ENCODE results near the gene SLC7A10.
"Not testable (repeated sequence)": the region's sequence is repeated elsewhere in the genome, so short reads cannot be mapped to it uniquely, and the experiment has no call there.

The SLC7A10 gene

DNA sequence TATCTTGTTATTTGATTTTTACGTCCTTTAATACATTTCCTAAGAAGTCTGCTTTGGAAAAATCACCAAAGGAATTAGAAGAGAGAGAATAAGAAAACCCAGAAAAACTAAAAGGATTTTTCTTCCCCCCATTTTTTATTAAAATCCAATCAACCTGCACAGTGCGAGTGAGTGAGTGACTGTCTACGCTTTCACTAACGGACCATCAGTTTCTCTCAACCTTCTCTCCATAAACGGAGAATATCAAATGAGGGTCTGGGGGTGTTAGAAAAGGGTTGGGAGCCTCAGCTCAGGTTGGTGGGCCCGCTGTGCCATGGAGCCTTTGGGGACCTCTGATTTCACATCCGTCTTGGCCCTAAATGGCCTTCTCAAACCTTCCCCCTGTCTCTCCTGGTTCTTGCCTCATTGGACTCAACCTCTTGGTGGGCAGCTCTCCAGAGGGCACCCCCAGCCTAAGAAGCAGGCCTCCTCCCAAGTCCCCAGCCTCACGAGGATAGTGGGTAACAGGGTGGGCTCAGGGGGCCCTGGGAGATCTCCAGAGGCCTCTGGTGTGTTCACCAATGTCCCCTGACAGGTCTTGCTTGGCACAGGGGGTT, 32.3 kb downstream of the SLC7A10 start:
- Histone ChIP-seq H4K8ac (ENCODE audit: low read depth, low read length) (no peak overlapping the region), H3K18ac (ENCODE audit: low read length) (no peak overlapping the region), H4K12ac (ENCODE audit: low read depth, low read length) (no peak overlapping the region), H2BK12ac (ENCODE audit: low read length) (no peak overlapping the region), H3K4me1 (ENCODE audit: control insufficient read depth in 1 of 2, insufficient read depth in 2 of 2, low read length in 2 of 2) (peaks cover 0 to 5% of the 10 kb centered on the region in 2 experiments), H3K9ac (ENCODE audit: low read length) (no peak overlapping the region), H3K79me1 (ENCODE audit: low read length) (no peaks in the 10 kb centered on the region), H3K79me2 (ENCODE audit: control insufficient read depth, insufficient read depth, low read length, poor library complexity) (no peaks in the 10 kb centered on the region), H2AFZ (ENCODE audit: insufficient read depth, low read length, poor library complexity) (no peak overlapping the region), H3K4me3 (ENCODE audit: low read depth, low read length) (no peak overlapping the region), H3K14ac (ENCODE audit: low read length) (no peak overlapping the region), H3K4ac (ENCODE audit: low read depth, low read length) (no peak overlapping the region), H3K27ac (ENCODE audit: low read depth, low read length) (no peak overlapping the region), H3K27me3 (ENCODE audit: insufficient read depth, low read length) (peaks cover 20% of the 10 kb centered on the region), H4K91ac (ENCODE audit: low read depth, low read length) (no peak overlapping the region), H2BK120ac (ENCODE audit: insufficient read depth, low read length, poor library complexity) (no peak overlapping the region), H2BK5ac (ENCODE audit: low read depth, low read length, poor library complexity) (no peak overlapping the region), H2AK5ac (ENCODE audit: low read length) (no peak overlapping the region), H3K4me2 (ENCODE audit: low read length) (no peak overlapping the region), H3K9me3 (ENCODE audit: insufficient read depth, low read depth, low read length) (no peaks in the 10 kb centered on the region), H3K23ac (ENCODE audit: low read length) (no peak overlapping the region), H3K36me3 (ENCODE audit: control insufficient read depth in 1 of 2, insufficient read depth in 2 of 2, low read length in 2 of 2) (no peaks in the 10 kb centered on the region)
- DNase-seq, result no peak
- WGBS (ENCODE audit: extremely low coverage, insufficient coverage, insufficient read length), result no CpG with 5 or more reads among the region's 8 CpGs

GRCh38 chr19:33192010-33192409, 33.6 kb downstream of the SLC7A10 start:
- H3K4me2 ChIP-seq (ENCODE audit: low read length), result no peak overlapping the region
- H3K4me3 ChIP-seq (ENCODE audit: low read depth, low read length), result no peak overlapping the region
- no peak overlapping the region for H4K8ac ChIP-seq (ENCODE audit: low read depth, low read length)
- no peak for DNase-seq
- H2BK12ac ChIP-seq (ENCODE audit: low read length), result no peak overlapping the region
- H3K4me1 ChIP-seq (ENCODE audit: control insufficient read depth in 1 of 2, insufficient read depth in 2 of 2, low read length in 2 of 2), result peaks cover 0 to 5% of the 10 kb centered on the region in 2 experiments
- no peak overlapping the region for H2AK5ac ChIP-seq (ENCODE audit: low read length)
- no peak overlapping the region for H3K27ac ChIP-seq (ENCODE audit: low read depth, low read length)
- H3K4ac ChIP-seq (ENCODE audit: low read depth, low read length), result no peak overlapping the region
- no peak overlapping the region for H4K12ac ChIP-seq (ENCODE audit: low read depth, low read length)
- no peaks in the 10 kb centered on the region for H3K79me1 ChIP-seq (ENCODE audit: low read length)
- H3K18ac ChIP-seq (ENCODE audit: low read length), result no peak overlapping the region
- H3K9ac ChIP-seq (ENCODE audit: low read length), result no peak overlapping the region
- H2AFZ ChIP-seq (ENCODE audit: insufficient read depth, low read length, poor library complexity), result no peak overlapping the region
- no CpG with 5 or more reads among the region's 7 CpGs for WGBS (ENCODE audit: extremely low coverage, insufficient coverage, insufficient read length)
- peaks cover 20% of the 10 kb centered on the region for H3K27me3 ChIP-seq (ENCODE audit: insufficient read depth, low read length)
- H2BK120ac ChIP-seq (ENCODE audit: insufficient read depth, low read length, poor library complexity), result no peak overlapping the region
- no peak overlapping the region for H3K14ac ChIP-seq (ENCODE audit: low read length)
- H3K36me3 ChIP-seq (ENCODE audit: control insufficient read depth in 1 of 2, insufficient read depth in 2 of 2, low read length in 2 of 2), result no peaks in the 10 kb centered on the region
- H2BK5ac ChIP-seq (ENCODE audit: low read depth, low read length, poor library complexity), result no peak overlapping the region
- H3K23ac ChIP-seq (ENCODE audit: low read length), result no peak overlapping the region
- no peaks in the 10 kb centered on the region for H3K79me2 ChIP-seq (ENCODE audit: control insufficient read depth, insufficient read depth, low read length, poor library complexity)
- H3K9me3 ChIP-seq (ENCODE audit: insufficient read depth, low read depth, low read length), result no peaks in the 10 kb centered on the region
- no peak overlapping the region for H4K91ac ChIP-seq (ENCODE audit: low read depth, low read length)

DNA sequence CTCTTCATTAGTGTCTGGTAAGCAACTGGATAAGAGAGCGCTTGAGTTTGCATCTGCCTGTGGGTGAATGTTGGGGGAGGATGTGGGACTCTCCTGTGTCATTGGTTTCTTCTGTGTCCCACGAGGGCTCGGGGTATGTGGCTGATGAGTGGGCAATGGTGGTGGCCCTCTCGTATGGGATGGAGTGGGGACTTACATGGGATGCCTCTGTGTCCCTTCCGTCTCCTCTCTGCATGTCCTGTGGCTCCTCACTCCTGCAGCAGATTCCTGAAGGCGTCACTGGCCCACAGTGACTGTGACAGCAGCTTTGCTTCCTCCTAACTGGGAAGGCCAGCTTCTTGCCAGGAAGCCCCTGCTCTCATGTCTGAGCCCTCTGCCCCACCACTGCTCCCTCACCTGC, 34.1 kb downstream of the SLC7A10 start:
- no peak for DNase-seq
- no peak overlapping the region for H4K8ac ChIP-seq (ENCODE audit: low read depth, low read length)
- no CpG with 5 or more reads among the region's 6 CpGs for WGBS (ENCODE audit: extremely low coverage, insufficient coverage, insufficient read length)
- H3K4me2 ChIP-seq (ENCODE audit: low read length), result no peak overlapping the region
- no peak overlapping the region for H2BK5ac ChIP-seq (ENCODE audit: low read depth, low read length, poor library complexity)
- no peak overlapping the region for H3K4ac ChIP-seq (ENCODE audit: low read depth, low read length)
- H4K12ac ChIP-seq (ENCODE audit: low read depth, low read length), result no peak overlapping the region
- H3K36me3 ChIP-seq (ENCODE audit: control insufficient read depth in 1 of 2, insufficient read depth in 2 of 2, low read length in 2 of 2), result no peaks in the 10 kb centered on the region
- H2BK12ac ChIP-seq (ENCODE audit: low read length), result no peak overlapping the region
- H3K23ac ChIP-seq (ENCODE audit: low read length), result no peak overlapping the region
- no peaks in the 10 kb centered on the region for H3K79me1 ChIP-seq (ENCODE audit: low read length)
- H2AFZ ChIP-seq (ENCODE audit: insufficient read depth, low read length, poor library complexity), result no peak overlapping the region
- no peak overlapping the region for H4K91ac ChIP-seq (ENCODE audit: low read depth, low read length)
- no peak overlapping the region for H2BK120ac ChIP-seq (ENCODE audit: insufficient read depth, low read length, poor library complexity)
- no peak overlapping the region for H3K27ac ChIP-seq (ENCODE audit: low read depth, low read length)
- no peaks in the 10 kb centered on the region for H3K9me3 ChIP-seq (ENCODE audit: insufficient read depth, low read depth, low read length)
- H3K27me3 ChIP-seq (ENCODE audit: insufficient read depth, low read length), result peaks cover 20% of the 10 kb centered on the region
- H3K9ac ChIP-seq (ENCODE audit: low read length), result no peak overlapping the region
- H2AK5ac ChIP-seq (ENCODE audit: low read length), result no peak overlapping the region
- H3K14ac ChIP-seq (ENCODE audit: low read length), result no peak overlapping the region
- H3K18ac ChIP-seq (ENCODE audit: low read length), result no peak overlapping the region
- peaks cover 0 to 5% of the 10 kb centered on the region in 2 experiments for H3K4me1 ChIP-seq (ENCODE audit: control insufficient read depth in 1 of 2, insufficient read depth in 2 of 2, low read length in 2 of 2)
- H3K79me2 ChIP-seq (ENCODE audit: control insufficient read depth, insufficient read depth, low read length, poor library complexity), result no peaks in the 10 kb centered on the region
- H3K4me3 ChIP-seq (ENCODE audit: low read depth, low read length), result no peak overlapping the region

DNA sequence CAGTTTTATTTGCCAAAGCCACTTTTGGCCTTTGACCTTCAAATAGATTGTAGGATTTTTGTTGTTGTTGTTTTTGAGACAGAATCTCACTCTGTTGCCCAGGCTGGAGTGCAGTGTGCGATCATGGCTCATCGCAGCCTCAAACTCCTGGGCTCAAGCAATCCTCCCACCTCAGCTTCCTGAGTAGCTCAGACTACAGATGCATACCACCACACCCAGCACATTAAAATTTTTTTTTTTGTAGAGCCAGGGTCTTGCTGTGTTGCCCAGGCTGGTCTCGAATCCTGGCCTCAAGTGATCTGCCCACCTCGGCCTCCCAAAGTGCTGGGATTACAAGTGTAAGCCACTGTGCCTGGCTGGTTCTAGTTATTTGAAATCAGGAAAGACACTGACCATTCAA, 34.6 kb downstream of the SLC7A10 start:
- not testable (repeated sequence) for H3K23ac ChIP-seq (ENCODE audit: low read length); H2AK5ac ChIP-seq (ENCODE audit: low read length); H3K9ac ChIP-seq (ENCODE audit: low read length); H2BK120ac ChIP-seq (ENCODE audit: insufficient read depth, low read length, poor library complexity); H3K4ac ChIP-seq (ENCODE audit: low read depth, low read length); H3K36me3 ChIP-seq (ENCODE audit: control insufficient read depth in 1 of 2, insufficient read depth in 2 of 2, low read length in 2 of 2); H4K91ac ChIP-seq (ENCODE audit: low read depth, low read length); H2BK5ac ChIP-seq (ENCODE audit: low read depth, low read length, poor library complexity); H2AFZ ChIP-seq (ENCODE audit: insufficient read depth, low read length, poor library complexity); H4K8ac ChIP-seq (ENCODE audit: low read depth, low read length); H3K18ac ChIP-seq (ENCODE audit: low read length); H3K4me3 ChIP-seq (ENCODE audit: low read depth, low read length); H3K14ac ChIP-seq (ENCODE audit: low read length); H3K4me1 ChIP-seq (ENCODE audit: control insufficient read depth in 1 of 2, insufficient read depth in 2 of 2, low read length in 2 of 2); H3K79me1 ChIP-seq (ENCODE audit: low read length); H3K9me3 ChIP-seq (ENCODE audit: insufficient read depth, low read depth, low read length); H3K4me2 ChIP-seq (ENCODE audit: low read length); H4K12ac ChIP-seq (ENCODE audit: low read depth, low read length); H3K79me2 ChIP-seq (ENCODE audit: control insufficient read depth, insufficient read depth, low read length, poor library complexity); H2BK12ac ChIP-seq (ENCODE audit: low read length); DNase-seq; H3K27ac ChIP-seq (ENCODE audit: low read depth, low read length)
- no CpG with 5 or more reads among the region's 4 CpGs for WGBS (ENCODE audit: extremely low coverage, insufficient coverage, insufficient read length)
- peaks cover 20% of the 10 kb centered on the region for H3K27me3 ChIP-seq (ENCODE audit: insufficient read depth, low read length)

Data from trophoblast cell (in vitro differentiated cells and primary cell).